ENCODE measurements around the gene CAB39L. TPM values are rescaled to one million over a fixed set of nuclear protein-coding genes. Genes with fewer than 3 reads are reported as not detected.

CAB39L gene
- total RNA-seq, 1 donor from 2014 or later, result 8.8 TPM

GRCh38 chr13:49279112-49279511 lies 164.8 kb downstream of the CAB39L start:
- DNase-seq (ENCODE audit: low spot score, unreplicated experiment), result no peak
- no peaks in the 10 kb centered on the region for H3K9me3 Mint-ChIP-seq (ENCODE audit: low read depth)
- H3K27me3 Mint-ChIP-seq, result no peaks in the 10 kb centered on the region
- TF ChIP-seq, protein P1, sequence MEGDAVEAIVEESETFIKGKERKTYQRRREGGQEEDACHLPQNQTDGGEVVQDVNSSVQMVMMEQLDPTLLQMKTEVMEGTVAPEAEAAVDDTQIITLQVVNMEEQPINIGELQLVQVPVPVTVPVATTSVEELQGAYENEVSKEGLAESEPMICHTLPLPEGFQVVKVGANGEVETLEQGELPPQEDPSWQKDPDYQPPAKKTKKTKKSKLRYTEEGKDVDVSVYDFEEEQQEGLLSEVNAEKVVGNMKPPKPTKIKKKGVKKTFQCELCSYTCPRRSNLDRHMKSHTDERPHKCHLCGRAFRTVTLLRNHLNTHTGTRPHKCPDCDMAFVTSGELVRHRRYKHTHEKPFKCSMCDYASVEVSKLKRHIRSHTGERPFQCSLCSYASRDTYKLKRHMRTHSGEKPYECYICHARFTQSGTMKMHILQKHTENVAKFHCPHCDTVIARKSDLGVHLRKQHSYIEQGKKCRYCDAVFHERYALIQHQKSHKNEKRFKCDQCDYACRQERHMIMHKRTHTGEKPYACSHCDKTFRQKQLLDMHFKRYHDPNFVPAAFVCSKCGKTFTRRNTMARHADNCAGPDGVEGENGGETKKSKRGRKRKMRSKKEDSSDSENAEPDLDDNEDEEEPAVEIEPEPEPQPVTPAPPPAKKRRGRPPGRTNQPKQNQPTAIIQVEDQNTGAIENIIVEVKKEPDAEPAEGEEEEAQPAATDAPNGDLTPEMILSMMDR (IDR thresholded peaks at IDR 0.05; ENCODE audit: unreplicated experiment), result no peak
- no peak overlapping the region for H3K27ac Mint-ChIP-seq
- H3K4me1 Mint-ChIP-seq (ENCODE audit: low read depth), result peaks cover 5% of the 10 kb centered on the region
- no peaks in the 10 kb centered on the region for H3K36me3 Mint-ChIP-seq (ENCODE audit: insufficient read depth)
- no peak overlapping the region for H3K4me3 Mint-ChIP-seq (ENCODE audit: low read depth)

GRCh38 chr13:49278211-49278610 lies 165.7 kb downstream of the CAB39L start:
- DNase-seq (ENCODE audit: low spot score, unreplicated experiment), result no peak
- TF ChIP-seq, protein P1 (IDR thresholded peaks at IDR 0.05; ENCODE audit: unreplicated experiment), result no peak
- Mint-ChIP-seq H3K27ac (no peak overlapping the region), H3K4me3 (ENCODE audit: low read depth) (no peak overlapping the region), H3K27me3 (no peaks in the 10 kb centered on the region), H3K4me1 (ENCODE audit: low read depth) (peaks cover 13% of the 10 kb centered on the region), H3K36me3 (ENCODE audit: insufficient read depth) (no peaks in the 10 kb centered on the region), H3K9me3 (ENCODE audit: low read depth) (no peaks in the 10 kb centered on the region)

- TF ChIP-seq, protein P1 (IDR thresholded peaks at IDR 0.05; ENCODE audit: unreplicated experiment), result no peak
- peaks cover 10% of the 10 kb centered on the region for H3K4me1 Mint-ChIP-seq (ENCODE audit: low read depth)
- H3K4me3 Mint-ChIP-seq (ENCODE audit: low read depth), result no peak overlapping the region
- H3K27ac Mint-ChIP-seq, result no peak overlapping the region
- no peaks in the 10 kb centered on the region for H3K27me3 Mint-ChIP-seq
- H3K9me3 Mint-ChIP-seq (ENCODE audit: low read depth), result no peaks in the 10 kb centered on the region
- DNase-seq (ENCODE audit: low spot score, unreplicated experiment), result no peak
- H3K36me3 Mint-ChIP-seq (ENCODE audit: insufficient read depth), result peaks cover 4% of the 10 kb centered on the region
Measured at GRCh38 chr13:49272296-49272695, 171.6 kb downstream of the CAB39L start.

GRCh38 chr13:49271264-49271663 lies 172.6 kb downstream of the CAB39L start:
- Mint-ChIP-seq H3K4me1 (ENCODE audit: low read depth) (peaks cover 10% of the 10 kb centered on the region), H3K27me3 (no peaks in the 10 kb centered on the region)
- TF ChIP-seq, protein P1 (IDR thresholded peaks at IDR 0.05; ENCODE audit: unreplicated experiment), result no peak

DNA sequence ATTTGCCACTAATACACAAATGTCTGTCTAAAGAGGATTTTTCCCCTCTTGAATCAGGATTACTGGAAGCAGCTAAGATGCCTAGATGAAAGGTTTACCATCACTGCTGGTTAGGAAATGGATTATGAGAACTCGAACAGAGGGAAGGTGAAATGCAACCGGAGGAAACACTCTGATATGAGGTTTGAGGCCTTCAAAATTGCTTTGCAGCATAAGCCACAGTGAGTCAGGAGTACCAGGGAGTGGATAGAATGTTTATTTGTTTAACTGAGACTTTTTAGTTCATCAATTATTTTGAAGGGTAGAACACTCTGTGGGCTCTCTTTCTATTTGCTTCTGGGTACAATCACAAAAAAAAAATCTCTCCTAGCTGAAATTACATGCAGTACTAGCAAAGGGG lies 178.0 kb downstream of the CAB39L start:
- DNase-seq (ENCODE audit: low spot score, unreplicated experiment), result no peak
- no peaks in the 10 kb centered on the region for H3K27me3 Mint-ChIP-seq
- peaks cover 2% of the 10 kb centered on the region for H3K4me1 Mint-ChIP-seq (ENCODE audit: low read depth)
- TF ChIP-seq, protein P1 (IDR thresholded peaks at IDR 0.05; ENCODE audit: unreplicated experiment), result no peak
- H3K4me3 Mint-ChIP-seq (ENCODE audit: low read depth), result no peak overlapping the region
- no peak overlapping the region for H3K27ac Mint-ChIP-seq
- H3K9me3 Mint-ChIP-seq (ENCODE audit: low read depth), result no peaks in the 10 kb centered on the region
- peaks cover 5% of the 10 kb centered on the region for H3K36me3 Mint-ChIP-seq (ENCODE audit: insufficient read depth)

More at GRCh38 chr13:49271264-49271663, 172.6 kb downstream of the CAB39L start:
- Mint-ChIP-seq H3K36me3 (ENCODE audit: insufficient read depth) (peaks cover 4% of the 10 kb centered on the region), H3K9me3 (ENCODE audit: low read depth) (no peaks in the 10 kb centered on the region), H3K27ac (no peak overlapping the region), H3K4me3 (ENCODE audit: low read depth) (no peak overlapping the region)
- DNase-seq (ENCODE audit: low spot score, unreplicated experiment), result no peak

Data from progenitor cell of endocrine pancreas (in vitro differentiated cells).